Kidney (tissue), 14 donors: ENCODE results near the gene PEPD. TPM values are rescaled to one million over a fixed set of nuclear protein-coding genes. Genes with fewer than 3 reads are reported as not detected.

Source experiments
- DNase-seq, 5 donors: peaks; one replicate each; pipeline ENCODE4 v3.0.0-alpha.2; 2013 to 2020
- FAIRE-seq: peaks from 2 replicates; lab custom pipeline; 2012; peaks lifted over from hg19 to GRCh38; lab: Jason Lieb, UNC
- H3K27ac ChIP-seq, 2 donors: one replicate each; pipeline ENCODE4 v1.7.0; 2013; ENCODE audit warnings: low read depth in 2 of 2, low read length in 2 of 2, inconsistent platforms in 1 of 2
- H3K27me3 ChIP-seq: one replicate; pipeline ENCODE4 v1.7.1; 2013; ENCODE audit warnings: low read length, inconsistent platforms; ENCODE audit not compliant: control insufficient read depth, insufficient read depth
- H3K36me3 ChIP-seq, 3 donors: one replicate each; pipeline versions ENCODE4 v1.7.0 to v1.7.1; 2013; ENCODE audit warnings: low read length in 3 of 3, control low read depth in 1 of 3, inconsistent platforms in 1 of 3; ENCODE audit not compliant: insufficient read depth in 3 of 3, control insufficient read depth in 2 of 3
- H3K4me1 ChIP-seq, 3 donors: one replicate each; pipeline versions ENCODE4 v1.7.0 to v1.7.1; 2013; ENCODE audit warnings: low read length in 3 of 3, inconsistent platforms in 1 of 3, low read depth in 1 of 3; ENCODE audit not compliant: control insufficient read depth in 2 of 3, insufficient read depth in 2 of 3
- H3K4me3 ChIP-seq, 3 donors: one replicate each; pipeline versions ENCODE4 v1.7.0 to v1.8.1; 2013; ENCODE audit warnings: low read length in 3 of 3, control low read depth in 1 of 3, inconsistent platforms in 1 of 3
- H3K9ac ChIP-seq, 3 donors: one replicate each; pipeline versions ENCODE4 v1.7.0 to v1.7.1; 2013; ENCODE audit warnings: low read length in 3 of 3, control low read depth in 1 of 3, inconsistent platforms in 1 of 3
- H3K9me3 ChIP-seq, 3 donors: one replicate each; pipeline versions ENCODE4 v1.7.0 to v1.7.1; 2013; ENCODE audit warnings: low read length in 3 of 3, control low read depth in 1 of 3, inconsistent platforms in 1 of 3; ENCODE audit not compliant: control insufficient read depth in 2 of 3, insufficient read depth in 1 of 3
- intact Hi-C: fragments of 100-400 bp; cut with DNase I; formaldehyde crosslinking; loops from one replicate; pipeline ENCODE4 v1.11.1; 2022
- polyA plus RNA-seq: library from polyadenylated mRNA; stranded (reverse); fragments of 350-450 nt; fragmentation: Illumina TruSeq; extraction: RNeasy Lipid Tissue Mini Kit (QIAGEN cat#74804); gene quantifications from one replicate; pipeline ENCODE4 v1.2.3, GENCODE V29; 2014; ENCODE audit warnings: low read depth, low replicate concordance; ENCODE audit not compliant: insufficient read depth
- total RNA-seq: library from RNA; stranded (reverse); fragmentation: NEBNext Ultra II Directional; extraction: Animal tissue kit (Norgen Biotek cat#: 25700); gene quantifications from one replicate; pipeline ENCODE4 v1.2.1, GENCODE V29; 2021
- TF ChIP-seq, protein P1 (sequence below): IDR thresholded peaks from 3 replicates; pipeline ENCODE4 v1.5.1; 2012; ENCODE audit warnings: mild to moderate bottlenecking, moderate library complexity, borderline replicate concordance; ENCODE audit not compliant: insufficient read depth; ENCODE audit errors: extremely low read depth
- donor health status: control.
- donor health status: control.
- donor health status: control.
- donor health status: control.
- donor health status: control.
- donor health status: DM: yes; HTN: yes; CAD: no.
- donor health status: Normal renal cell carcinoma (clear cell type).

Gene PEPD
- total and polyA plus RNA-seq, 2 donors from 2014 or later, result 71.4 to 402 TPM

DNA sequence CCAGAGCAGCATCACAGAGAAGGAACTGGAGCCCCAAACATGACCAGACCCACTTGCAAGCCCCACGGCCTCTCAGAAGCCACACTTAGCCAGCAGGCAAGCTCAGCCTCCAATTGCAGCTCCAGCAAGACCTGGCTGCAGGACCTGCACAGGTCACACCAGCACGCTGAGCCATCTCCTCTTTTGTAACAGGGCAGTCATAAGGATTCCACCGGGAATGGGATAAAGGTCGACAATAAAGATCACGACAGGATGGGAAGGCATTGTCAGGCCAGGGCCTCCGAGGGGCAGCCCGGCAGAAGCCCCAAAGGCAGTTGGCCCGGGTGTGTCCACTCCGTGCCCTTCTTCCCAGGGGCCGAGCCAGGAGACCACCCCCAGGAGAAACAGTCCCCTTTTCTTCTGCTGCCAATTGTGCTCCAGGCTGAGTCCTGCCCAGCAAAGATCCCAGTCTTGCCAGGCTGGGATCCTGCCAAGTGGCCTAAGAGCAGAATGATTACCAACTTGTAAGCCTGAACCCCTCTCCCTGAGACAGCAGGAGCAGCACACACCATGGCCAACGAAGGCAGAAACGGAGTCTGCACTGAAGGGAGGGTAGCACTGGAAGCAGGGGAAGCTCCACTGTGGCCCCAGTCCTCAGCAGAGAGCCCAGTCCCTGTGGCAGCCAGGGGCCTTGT, 12.5 kb downstream of the PEPD start:
- no peak for DNase-seq

DNA sequence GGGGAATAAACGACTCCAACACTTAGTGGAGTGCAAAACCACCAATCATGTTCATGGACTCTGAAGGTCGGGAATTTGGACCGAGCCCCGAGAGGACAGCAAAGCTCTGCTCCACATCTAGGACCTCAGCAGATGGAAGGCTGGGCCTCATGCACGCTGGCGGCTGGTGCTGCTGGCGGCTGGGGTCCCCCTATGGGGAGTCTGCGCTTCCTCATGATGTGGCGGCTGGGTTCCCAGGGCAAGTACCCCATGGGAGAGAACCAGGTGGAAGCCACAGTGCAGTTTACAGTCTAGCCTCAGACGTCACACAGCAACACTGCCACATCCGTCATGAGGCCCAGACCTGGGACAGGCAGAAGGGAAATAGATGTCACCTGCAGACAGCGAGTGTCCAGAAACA, 13.2 kb downstream of the PEPD start:
- H3K36me3 ChIP-seq, result peaks cover 0 to 6% (median 5%) of the 10 kb centered on the region in 3 donors
- intact Hi-C loops, result no loop called here
- H3K9ac ChIP-seq, result no peak overlapping the region
- H3K4me3 ChIP-seq, result no peak overlapping the region
- TF ChIP-seq, protein P1, sequence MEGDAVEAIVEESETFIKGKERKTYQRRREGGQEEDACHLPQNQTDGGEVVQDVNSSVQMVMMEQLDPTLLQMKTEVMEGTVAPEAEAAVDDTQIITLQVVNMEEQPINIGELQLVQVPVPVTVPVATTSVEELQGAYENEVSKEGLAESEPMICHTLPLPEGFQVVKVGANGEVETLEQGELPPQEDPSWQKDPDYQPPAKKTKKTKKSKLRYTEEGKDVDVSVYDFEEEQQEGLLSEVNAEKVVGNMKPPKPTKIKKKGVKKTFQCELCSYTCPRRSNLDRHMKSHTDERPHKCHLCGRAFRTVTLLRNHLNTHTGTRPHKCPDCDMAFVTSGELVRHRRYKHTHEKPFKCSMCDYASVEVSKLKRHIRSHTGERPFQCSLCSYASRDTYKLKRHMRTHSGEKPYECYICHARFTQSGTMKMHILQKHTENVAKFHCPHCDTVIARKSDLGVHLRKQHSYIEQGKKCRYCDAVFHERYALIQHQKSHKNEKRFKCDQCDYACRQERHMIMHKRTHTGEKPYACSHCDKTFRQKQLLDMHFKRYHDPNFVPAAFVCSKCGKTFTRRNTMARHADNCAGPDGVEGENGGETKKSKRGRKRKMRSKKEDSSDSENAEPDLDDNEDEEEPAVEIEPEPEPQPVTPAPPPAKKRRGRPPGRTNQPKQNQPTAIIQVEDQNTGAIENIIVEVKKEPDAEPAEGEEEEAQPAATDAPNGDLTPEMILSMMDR, result no peak
- H3K9me3 ChIP-seq, result no peaks in the 10 kb centered on the region
- H3K27ac ChIP-seq, result no peak overlapping the region
- no peaks in the 10 kb centered on the region for H3K27me3 ChIP-seq
- peaks cover 0 to 10% (median 0%) of the 10 kb centered on the region in 3 donors for H3K4me1 ChIP-seq
- FAIRE-seq, result no peak
- no peak for DNase-seq

More for the DNA sequence above, 12.5 kb downstream of the PEPD start:
- Histone ChIP-seq H3K4me3 (no peak overlapping the region), H3K4me1 (peaks cover 0 to 10% (median 0%) of the 10 kb centered on the region in 3 donors), H3K27ac (no peak overlapping the region), H3K27me3 (no peaks in the 10 kb centered on the region), H3K9me3 (no peaks in the 10 kb centered on the region), H3K9ac (no peak overlapping the region), H3K36me3 (peaks cover 0 to 6% (median 5%) of the 10 kb centered on the region in 3 donors)
- no peak for FAIRE-seq
- intact Hi-C loops, result no loop called here
- TF ChIP-seq, protein P1, result no peak

DNA sequence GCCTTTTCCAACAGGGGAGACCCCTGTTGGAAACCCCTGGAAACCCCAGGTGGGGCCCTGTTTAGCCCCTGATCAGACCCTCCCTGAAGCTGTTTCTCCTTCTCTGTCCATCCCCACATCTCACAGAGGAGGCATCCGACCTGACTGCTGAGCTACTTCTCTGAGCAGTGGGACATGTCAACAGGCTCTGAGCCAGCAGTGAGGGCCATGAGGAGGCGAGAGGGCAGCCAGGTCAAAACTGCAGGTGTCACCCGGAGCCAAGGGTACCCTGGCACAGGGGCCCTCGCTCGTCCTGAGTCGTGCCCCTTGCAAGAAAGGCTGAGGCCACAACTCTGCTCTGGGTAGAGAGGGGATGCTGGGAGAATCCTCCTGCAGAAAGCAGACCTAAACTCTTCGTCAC, 13.6 kb downstream of the PEPD start:
- intact Hi-C loops, result no loop called here
- DNase-seq (no peak), FAIRE-seq (no peak)
- H3K27ac ChIP-seq, result no peak overlapping the region
- TF ChIP-seq, protein P1, result no peak
- no peaks in the 10 kb centered on the region for H3K9me3 ChIP-seq
- H3K4me3 ChIP-seq, result no peak overlapping the region
- peaks cover 0 to 10% (median 0%) of the 10 kb centered on the region in 3 donors for H3K4me1 ChIP-seq
- H3K36me3 ChIP-seq, result peaks cover 0 to 6% (median 5%) of the 10 kb centered on the region in 3 donors
- H3K27me3 ChIP-seq, result no peaks in the 10 kb centered on the region
- H3K9ac ChIP-seq, result no peak overlapping the region
